Measurements from ENCODE around the gene PAX2. TPM values are rescaled to one million over a fixed set of nuclear protein-coding genes. Genes with fewer than 3 reads are reported as not detected.

PAX2 gene
- total RNA-seq, 1 experiment from 2014 or later, result not detected

DNA sequence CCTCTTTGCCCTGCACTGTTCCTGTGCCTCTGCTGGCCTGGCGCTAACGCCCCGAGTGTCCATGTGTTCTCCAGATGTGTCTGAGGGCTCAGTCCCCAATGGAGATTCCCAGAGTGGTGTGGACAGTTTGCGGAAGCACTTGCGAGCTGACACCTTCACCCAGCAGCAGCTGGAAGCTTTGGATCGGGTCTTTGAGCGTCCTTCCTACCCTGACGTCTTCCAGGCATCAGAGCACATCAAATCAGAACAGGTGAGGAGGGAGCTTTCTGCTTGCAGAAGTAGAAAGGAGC is 60.9 kb downstream of the PAX2 start:
- Histone ChIP-seq H2AK5ac (ENCODE audit: insufficient read length, low read length) (no peak overlapping the region), H3K4ac (ENCODE audit: low read depth, low read length) (no peak overlapping the region), H2BK120ac (ENCODE audit: low read depth, low read length, poor library complexity, severe bottlenecking) (no peak overlapping the region), H2AFZ (ENCODE audit: low read length) (no peak overlapping the region), H2BK5ac (ENCODE audit: insufficient read length, low read length) (no peak overlapping the region), H2BK12ac (ENCODE audit: insufficient read length, low read depth, low read length) (no peak overlapping the region), H3K23me2 (ENCODE audit: insufficient read length, low read depth, low read length, poor library complexity, severe bottlenecking) (no peaks in the 10 kb centered on the region), H3K79me1 (ENCODE audit: insufficient read depth, low read depth, low read length, poor library complexity, severe bottlenecking) (no peaks in the 10 kb centered on the region), H3K18ac (ENCODE audit: insufficient read length, low read depth, low read length) (no peak overlapping the region), H4K91ac (ENCODE audit: insufficient read length, low read depth, low read length) (no peak overlapping the region), H4K20me1 (ENCODE audit: control insufficient read depth, insufficient read depth, insufficient read length) (no peaks in the 10 kb centered on the region), H3K23ac (ENCODE audit: insufficient read length, low read depth, low read length) (no peak overlapping the region), H3K4me1 (ENCODE audit: insufficient read depth, low read length) (peaks cover 6% of the 10 kb centered on the region; the same call in 1 of the 2 replicates), H3K27ac (ENCODE audit: insufficient read length, low read depth, low read length) (no peak overlapping the region), H3T11ph (ENCODE audit: low read length) (no peak overlapping the region), H2BK15ac (ENCODE audit: low read depth, low read length) (no peak overlapping the region), H2BK20ac (ENCODE audit: low read depth, low read length, poor library complexity, severe bottlenecking) (no peak overlapping the region), H3K4me2 (ENCODE audit: insufficient read depth, insufficient read length, low read length) (no peak overlapping the region), H3K9ac (ENCODE audit: extremely low read depth, insufficient read length, low read length) (no peak overlapping the region), H3K56ac (ENCODE audit: insufficient read length, low read depth, low read length) (no peak overlapping the region), H4K8ac (replicated peaks; ENCODE audit: insufficient read length, low read depth, low read length) (no peak overlapping the region), H3K27me3 (ENCODE audit: insufficient read depth, low read length) (no peaks in the 10 kb centered on the region; the same call in 1 of the 2 replicates), H3K9me3 (ENCODE audit: control insufficient read depth, low read depth, low read length) (no peaks in the 10 kb centered on the region), H3K14ac (ENCODE audit: insufficient read depth, low read length) (no peak overlapping the region), H3K79me2 (ENCODE audit: insufficient read depth, low read length) (no peaks in the 10 kb centered on the region), H4K5ac (ENCODE audit: insufficient read length, low read depth, low read length) (no peak overlapping the region)
- H3K36me3 Mint-ChIP-seq (ENCODE audit: insufficient read depth in 1 of 3, low read depth in 3 of 3), result no peaks in the 10 kb centered on the region
- peak overlapping the region in 1 of 3 experiments; percentile 63; a peak in 1 of 7 replicates for H3K27ac Mint-ChIP-seq
- no peak overlapping the region for H3K4me3 Mint-ChIP-seq
- no peak for DNase-seq
- H3K9me3 Mint-ChIP-seq, result no peaks in the 10 kb centered on the region; a peak in 1 of 5 replicates
- H3K4me1 Mint-ChIP-seq, result peaks cover 15 to 25% of the 10 kb centered on the region in 2 experiments
- peaks cover 86% of the 10 kb centered on the region for H3K27me3 Mint-ChIP-seq (ENCODE audit: low read depth)
- no CpG with 5 or more reads among the region's 8 CpGs for WGBS (ENCODE audit: extremely low coverage, insufficient read length, low lambda C conversion rate)
- TF ChIP-seq, protein P1, sequence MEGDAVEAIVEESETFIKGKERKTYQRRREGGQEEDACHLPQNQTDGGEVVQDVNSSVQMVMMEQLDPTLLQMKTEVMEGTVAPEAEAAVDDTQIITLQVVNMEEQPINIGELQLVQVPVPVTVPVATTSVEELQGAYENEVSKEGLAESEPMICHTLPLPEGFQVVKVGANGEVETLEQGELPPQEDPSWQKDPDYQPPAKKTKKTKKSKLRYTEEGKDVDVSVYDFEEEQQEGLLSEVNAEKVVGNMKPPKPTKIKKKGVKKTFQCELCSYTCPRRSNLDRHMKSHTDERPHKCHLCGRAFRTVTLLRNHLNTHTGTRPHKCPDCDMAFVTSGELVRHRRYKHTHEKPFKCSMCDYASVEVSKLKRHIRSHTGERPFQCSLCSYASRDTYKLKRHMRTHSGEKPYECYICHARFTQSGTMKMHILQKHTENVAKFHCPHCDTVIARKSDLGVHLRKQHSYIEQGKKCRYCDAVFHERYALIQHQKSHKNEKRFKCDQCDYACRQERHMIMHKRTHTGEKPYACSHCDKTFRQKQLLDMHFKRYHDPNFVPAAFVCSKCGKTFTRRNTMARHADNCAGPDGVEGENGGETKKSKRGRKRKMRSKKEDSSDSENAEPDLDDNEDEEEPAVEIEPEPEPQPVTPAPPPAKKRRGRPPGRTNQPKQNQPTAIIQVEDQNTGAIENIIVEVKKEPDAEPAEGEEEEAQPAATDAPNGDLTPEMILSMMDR (conservative IDR thresholded peaks at IDR 0.05), result no peak
